ENCODE measurements around the gene FOXL3. TPM values are rescaled to one million over a fixed set of nuclear protein-coding genes. Genes with fewer than 3 reads are reported as not detected.
A peak's percentile ranks its signal among the peaks of the same experiment; 100 is the strongest.
"Not testable (repeated sequence)": the region's sequence is repeated elsewhere in the genome, so short reads cannot be mapped to it uniquely, and the experiment has no call there.

Gene FOXL3
- total RNA-seq, 1 donor from 2014 or later: not detected

GRCh38 chr7:281637-282036 is 8.3 kb upstream of the FOXL3 start:
- ATAC-seq (no peak), DNase-seq (ENCODE audit: low spot score) (no peak)
- intact Hi-C loops (cut with DNase I): no loop called here

GRCh38 chr7:282621-283020 is 7.3 kb upstream of the FOXL3 start:
- DNase-seq (ENCODE audit: low spot score): no peak
- ATAC-seq: no peak
- intact Hi-C loops (cut with DNase I): no loop called here

- ATAC-seq (no peak), DNase-seq (ENCODE audit: low spot score) (no peak)
- intact Hi-C loops (cut with DNase I): no loop called here
Measured at GRCh38 chr7:284762-285722, 4.9 kb upstream of the FOXL3 start.

GRCh38 chr7:285731-286130 is 4.2 kb upstream of the FOXL3 start:
- ATAC-seq: no peak
- no peak for DNase-seq (ENCODE audit: low spot score)
- intact Hi-C loops (cut with DNase I): no loop called here

- DNase-seq (ENCODE audit: low spot score): no peak
- no peak for ATAC-seq
- intact Hi-C loops (cut with DNase I): no loop called here
Measured at GRCh38 chr7:286266-286665, 3.7 kb upstream of the FOXL3 start.

GRCh38 chr7:288671-289101 is 1.3 kb upstream of the FOXL3 start:
- ATAC-seq (no peak), DNase-seq (ENCODE audit: low spot score) (peak; percentile 45)
- intact Hi-C loops (cut with DNase I): no loop called here

- DNase-seq (ENCODE audit: low spot score) (peak; percentile 37), ATAC-seq (no peak)
- intact Hi-C loops (cut with DNase I): no loop called here
Measured at GRCh38 chr7:289209-289755, 688 bp upstream of the FOXL3 start.

GRCh38 chr7:290554-291372 is 793 bp downstream of the FOXL3 start:
- DNase-seq (ENCODE audit: low spot score): peak; percentile 47
- no peak for ATAC-seq
- intact Hi-C loops (cut with DNase I): no loop called here

GRCh38 chr7:291373-292092 is 1.6 kb downstream of the FOXL3 start:
- intact Hi-C loops (cut with DNase I): no loop called here
- no peak for DNase-seq (ENCODE audit: low spot score)
- no peak for ATAC-seq

- DNase-seq (ENCODE audit: low spot score): no peak
- intact Hi-C loops (cut with DNase I): no loop called here
Measured at GRCh38 chr7:292226-292625, 2.3 kb downstream of the FOXL3 start.

GRCh38 chr7:292826-293225 is 2.9 kb downstream of the FOXL3 start:
- DNase-seq (ENCODE audit: low spot score) (peak; percentile 50), ATAC-seq (no peak)
- intact Hi-C loops (cut with DNase I): no loop called here

More at GRCh38 chr7:292226-292625, 2.3 kb downstream of the FOXL3 start:
- no peak for ATAC-seq

GRCh38 chr7:293681-294439 is 3.9 kb downstream of the FOXL3 start:
- DNase-seq (ENCODE audit: low spot score): peak; percentile 38
- ATAC-seq: no peak
- intact Hi-C loops (cut with DNase I): no loop called here

GRCh38 chr7:294440-295154 is 4.6 kb downstream of the FOXL3 start:
- DNase-seq (ENCODE audit: low spot score) (peak; percentile 45), ATAC-seq (no peak)
- intact Hi-C loops (cut with DNase I): no loop called here

- DNase-seq (ENCODE audit: low spot score): peak; percentile 55
- intact Hi-C loops (cut with DNase I): no loop called here
- ATAC-seq: no peak
Measured at GRCh38 chr7:295155-296154, 5.5 kb downstream of the FOXL3 start.

GRCh38 chr7:296373-296945 is 6.5 kb downstream of the FOXL3 start:
- DNase-seq (ENCODE audit: low spot score): peak; percentile 32
- ATAC-seq: no peak
- intact Hi-C loops (cut with DNase I): no loop called here

GRCh38 chr7:297141-297540 is 7.2 kb downstream of the FOXL3 start:
- intact Hi-C loops (cut with DNase I); ATAC-seq: not testable (repeated sequence)
- DNase-seq (ENCODE audit: low spot score): peak; percentile 40
